ENCODE measurements around the gene CHD2.

DNA sequence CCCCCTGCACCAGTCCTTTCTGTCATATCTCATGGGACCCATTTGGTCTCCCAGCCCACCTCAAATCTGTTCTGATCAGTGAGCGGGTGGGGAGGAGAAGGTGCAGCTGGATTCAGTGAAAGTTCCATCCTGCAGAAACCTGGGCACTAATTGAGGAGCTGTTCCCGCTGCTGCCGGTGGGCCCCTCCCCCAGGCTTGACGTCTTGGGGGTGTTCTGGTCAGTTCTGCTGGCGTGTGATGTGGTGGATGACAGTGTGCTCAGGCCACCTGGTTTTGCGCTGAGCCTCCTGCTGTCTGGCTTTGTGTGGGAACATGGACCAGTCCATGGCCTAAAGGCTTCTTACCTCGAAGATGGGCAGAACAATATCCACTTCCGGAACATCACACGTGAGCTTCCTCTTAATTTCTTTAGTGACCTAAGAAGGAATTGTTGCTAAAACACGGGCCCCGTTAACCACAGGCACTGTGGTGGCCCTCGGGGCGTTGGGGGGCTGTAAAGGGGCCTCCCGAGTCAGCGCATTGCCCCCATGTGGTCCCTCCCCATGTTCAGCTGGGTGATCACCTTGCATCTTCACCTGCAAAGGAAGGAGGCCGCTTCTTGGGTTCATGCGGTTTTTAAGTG lies 129.2 kb downstream of the CHD2 start:
- peak in 1 of 4 donors; percentile 33 for TF ChIP-seq EP300 (IDR thresholded peaks at IDR 0.05)
- TF ChIP-seq, protein P1, sequence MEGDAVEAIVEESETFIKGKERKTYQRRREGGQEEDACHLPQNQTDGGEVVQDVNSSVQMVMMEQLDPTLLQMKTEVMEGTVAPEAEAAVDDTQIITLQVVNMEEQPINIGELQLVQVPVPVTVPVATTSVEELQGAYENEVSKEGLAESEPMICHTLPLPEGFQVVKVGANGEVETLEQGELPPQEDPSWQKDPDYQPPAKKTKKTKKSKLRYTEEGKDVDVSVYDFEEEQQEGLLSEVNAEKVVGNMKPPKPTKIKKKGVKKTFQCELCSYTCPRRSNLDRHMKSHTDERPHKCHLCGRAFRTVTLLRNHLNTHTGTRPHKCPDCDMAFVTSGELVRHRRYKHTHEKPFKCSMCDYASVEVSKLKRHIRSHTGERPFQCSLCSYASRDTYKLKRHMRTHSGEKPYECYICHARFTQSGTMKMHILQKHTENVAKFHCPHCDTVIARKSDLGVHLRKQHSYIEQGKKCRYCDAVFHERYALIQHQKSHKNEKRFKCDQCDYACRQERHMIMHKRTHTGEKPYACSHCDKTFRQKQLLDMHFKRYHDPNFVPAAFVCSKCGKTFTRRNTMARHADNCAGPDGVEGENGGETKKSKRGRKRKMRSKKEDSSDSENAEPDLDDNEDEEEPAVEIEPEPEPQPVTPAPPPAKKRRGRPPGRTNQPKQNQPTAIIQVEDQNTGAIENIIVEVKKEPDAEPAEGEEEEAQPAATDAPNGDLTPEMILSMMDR (IDR thresholded peaks at IDR 0.05), result no peak
- TF ChIP-seq POLR2A (IDR thresholded peaks at IDR 0.05), result no peak

Measured in sigmoid colon (tissue), 4 donors.